SK-N-SH (cell line): Measurements from ENCODE around the gene RASEF.

ENCODE experiments used
- CHD2 ChIP-seq: fragments of 150-350 bp; IDR thresholded peaks from 2 replicates; pipeline ENCODE4 v1.6.1; 2018; ENCODE audit warnings: low read length; ENCODE audit not compliant: partially characterized antibody
- RCOR1 ChIP-seq: fragments of 150-350 bp; IDR thresholded peaks from 2 replicates; pipeline ENCODE4 v1.6.1; 2017; ENCODE audit warnings: antibody characterized with exemption, low read length
- RFX5 ChIP-seq: IDR thresholded peaks from 2 replicates; pipeline ENCODE4 v1.6.1; 2012; ENCODE audit warnings: mild to moderate bottlenecking, improper control_type of control experiment, low read length
- RXRA ChIP-seq: IDR thresholded peaks from 2 replicates; pipeline ENCODE4 v1.4.0; 2012; ENCODE audit warnings: low read depth, mild to moderate bottlenecking, borderline replicate concordance
- SMC3 ChIP-seq: IDR thresholded peaks from 2 replicates; pipeline ENCODE4 v1.6.1; 2012; ENCODE audit warnings: low read depth, low read length, improper control_type of control experiment
- TF ChIP-seq, protein P1 (sequence below): fragments of 200-600 bp; sonication (generic); IDR thresholded peaks from 2 replicates; pipeline ENCODE4 v1.6.1; 2017; ENCODE audit warnings: antibody characterized with exemption, mild to moderate bottlenecking, moderate library complexity
- TF ChIP-seq, protein P2 (sequence below): IDR thresholded peaks from 2 replicates; pipeline ENCODE4 v1.4.0; 2012; ENCODE audit warnings: low read depth

DNA sequence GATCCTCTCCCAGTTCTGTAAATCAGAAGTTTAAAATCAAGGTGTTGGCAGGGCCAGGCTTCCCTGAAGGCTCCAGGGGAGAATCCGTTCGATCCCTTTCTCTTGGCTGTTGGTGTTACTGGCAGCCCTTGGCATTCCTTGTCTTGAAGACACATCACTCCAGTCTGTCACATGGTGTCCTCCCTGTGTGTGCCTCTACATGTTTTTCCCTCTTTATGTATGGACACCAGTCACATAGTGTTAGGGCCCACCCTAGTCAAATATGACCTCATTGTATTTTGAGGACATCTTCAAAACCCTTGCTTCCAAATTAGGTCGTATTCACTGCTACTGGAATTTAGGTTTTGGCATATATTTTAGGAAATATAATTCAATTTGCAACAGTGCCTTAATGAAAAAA is 94.6 kb downstream of the RASEF start:
- TF ChIP-seq, protein P1, sequence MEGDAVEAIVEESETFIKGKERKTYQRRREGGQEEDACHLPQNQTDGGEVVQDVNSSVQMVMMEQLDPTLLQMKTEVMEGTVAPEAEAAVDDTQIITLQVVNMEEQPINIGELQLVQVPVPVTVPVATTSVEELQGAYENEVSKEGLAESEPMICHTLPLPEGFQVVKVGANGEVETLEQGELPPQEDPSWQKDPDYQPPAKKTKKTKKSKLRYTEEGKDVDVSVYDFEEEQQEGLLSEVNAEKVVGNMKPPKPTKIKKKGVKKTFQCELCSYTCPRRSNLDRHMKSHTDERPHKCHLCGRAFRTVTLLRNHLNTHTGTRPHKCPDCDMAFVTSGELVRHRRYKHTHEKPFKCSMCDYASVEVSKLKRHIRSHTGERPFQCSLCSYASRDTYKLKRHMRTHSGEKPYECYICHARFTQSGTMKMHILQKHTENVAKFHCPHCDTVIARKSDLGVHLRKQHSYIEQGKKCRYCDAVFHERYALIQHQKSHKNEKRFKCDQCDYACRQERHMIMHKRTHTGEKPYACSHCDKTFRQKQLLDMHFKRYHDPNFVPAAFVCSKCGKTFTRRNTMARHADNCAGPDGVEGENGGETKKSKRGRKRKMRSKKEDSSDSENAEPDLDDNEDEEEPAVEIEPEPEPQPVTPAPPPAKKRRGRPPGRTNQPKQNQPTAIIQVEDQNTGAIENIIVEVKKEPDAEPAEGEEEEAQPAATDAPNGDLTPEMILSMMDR = no peak
- TF ChIP-seq, protein P2, sequence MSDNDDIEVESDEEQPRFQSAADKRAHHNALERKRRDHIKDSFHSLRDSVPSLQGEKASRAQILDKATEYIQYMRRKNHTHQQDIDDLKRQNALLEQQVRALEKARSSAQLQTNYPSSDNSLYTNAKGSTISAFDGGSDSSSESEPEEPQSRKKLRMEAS = no peak
- no peak for TF ChIP-seq RXRA
- TF ChIP-seq SMC3 = no peak
- no peak for TF ChIP-seq RFX5
- no peak for TF ChIP-seq RCOR1
- no peak for TF ChIP-seq CHD2
